ENCODE measurements around the gene SYNGR2. TPM values are rescaled to one million over a fixed set of nuclear protein-coding genes. Genes with fewer than 3 reads are reported as not detected.

SYNGR2 gene
- total and polyA plus RNA-seq, 9 of the 15 experiments (the other 6 are each of a cell fraction or from before 2014, with no cell fraction given) = 1.4 to 173 (median 87.8) TPM

DNA sequence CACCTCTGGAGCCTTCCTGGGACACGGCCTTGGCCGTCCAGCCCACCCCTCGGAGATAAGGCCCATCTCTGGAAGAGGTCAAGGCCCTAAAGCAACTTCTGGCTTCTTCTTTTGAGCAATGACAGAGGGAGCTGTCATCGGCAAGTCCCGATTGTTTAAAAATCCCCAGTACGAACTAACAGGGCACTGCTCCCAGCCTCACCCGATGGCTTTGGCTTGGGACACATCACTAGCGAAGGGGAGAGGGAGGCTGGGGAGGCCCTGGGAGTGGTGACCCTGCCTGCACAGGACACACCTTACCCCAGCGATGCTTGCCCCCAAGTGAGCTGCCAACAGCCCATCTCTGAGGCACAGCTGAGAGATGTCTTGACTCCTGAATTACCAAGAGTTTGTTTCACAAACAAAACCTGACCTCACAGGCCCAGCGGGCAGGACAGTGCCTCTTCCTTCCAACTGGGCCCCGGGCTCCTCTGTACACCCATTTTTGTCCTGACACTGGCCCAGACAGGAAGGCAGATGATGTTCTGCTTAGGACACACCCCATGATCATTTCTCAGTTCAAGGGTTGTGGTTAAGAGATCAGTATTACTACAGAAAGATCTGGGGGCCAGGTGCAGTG lies 4.8 kb downstream of the SYNGR2 start (continued):
- TF ChIP-seq, protein P1, sequence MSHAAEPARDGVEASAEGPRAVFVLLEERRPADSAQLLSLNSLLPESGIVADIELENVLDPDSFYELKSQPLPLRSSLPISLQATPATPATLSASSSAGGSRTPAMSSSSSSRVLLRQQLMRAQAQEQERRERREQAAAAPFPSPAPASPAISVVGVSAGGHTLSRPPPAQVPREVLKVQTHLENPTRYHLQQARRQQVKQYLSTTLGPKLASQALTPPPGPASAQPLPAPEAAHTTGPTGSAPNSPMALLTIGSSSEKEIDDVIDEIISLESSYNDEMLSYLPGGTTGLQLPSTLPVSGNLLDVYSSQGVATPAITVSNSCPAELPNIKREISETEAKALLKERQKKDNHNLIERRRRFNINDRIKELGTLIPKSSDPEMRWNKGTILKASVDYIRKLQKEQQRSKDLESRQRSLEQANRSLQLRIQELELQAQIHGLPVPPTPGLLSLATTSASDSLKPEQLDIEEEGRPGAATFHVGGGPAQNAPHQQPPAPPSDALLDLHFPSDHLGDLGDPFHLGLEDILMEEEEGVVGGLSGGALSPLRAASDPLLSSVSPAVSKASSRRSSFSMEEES (CRISPR knock-in tag; IDR thresholded peaks at IDR 0.05) = no peak
- no peak for TF ChIP-seq ZNF431 (CRISPR knock-in tag; IDR thresholded peaks at IDR 0.05)
- 0 out of 2 replicates have a peak, but pooled peaks have one; percentile 12 for TF ChIP-seq SP1 (CRISPR knock-in tag; IDR thresholded peaks at IDR 0.05)
- TF ChIP-seq MCM2 (IDR thresholded peaks at IDR 0.05; ENCODE audit: low read depth) = no peak
- TF ChIP-seq BRD9 (IDR thresholded peaks at IDR 0.05; ENCODE audit: low read depth, partially characterized antibody) = no peak
- no peak for TF ChIP-seq JUNB (CRISPR knock-in tag; conservative IDR thresholded peaks at IDR 0.05)
- no peak for TF ChIP-seq CREB1 (IDR thresholded peaks at IDR 0.05)
- TF ChIP-seq CREB1 (CRISPR knock-in tag; IDR thresholded peaks at IDR 0.05) = no peak
- no peak for TF ChIP-seq NBN (IDR thresholded peaks at IDR 0.05; ENCODE audit: low read depth)
- no peak for TF ChIP-seq RBM34 (IDR thresholded peaks at IDR 0.05; ENCODE audit: borderline replicate concordance, insufficient read depth, low read length)
- TF ChIP-seq NCOR1 (IDR thresholded peaks at IDR 0.05) = no peak
- TF ChIP-seq ZNF76 (CRISPR knock-in tag; IDR thresholded peaks at IDR 0.05; ENCODE audit: borderline replicate concordance) = no peak
- no peak for TF ChIP-seq ESRRA (IDR thresholded peaks at IDR 0.05; ENCODE audit: borderline replicate concordance, low read depth)
- no peak for TF ChIP-seq ZBTB1 (CRISPR knock-in tag; IDR thresholded peaks at IDR 0.05; ENCODE audit: borderline replicate concordance, low read depth)
- no peak for TF ChIP-seq SIN3B (IDR thresholded peaks at IDR 0.05; ENCODE audit: low read depth)
- no peak for TF ChIP-seq LARP7 (IDR thresholded peaks at IDR 0.05)
- no peak for TF ChIP-seq GTF2E2 (tag; IDR thresholded peaks at IDR 0.05)
- no peak for TF ChIP-seq BRCA1 (IDR thresholded peaks at IDR 0.05)
- no peak for TF ChIP-seq BRCA1 (CRISPR knock-in tag; IDR thresholded peaks at IDR 0.05)
- TF ChIP-seq ZSCAN32 (CRISPR knock-in tag; IDR thresholded peaks at IDR 0.05) = no peak
- TF ChIP-seq CXXC5 (CRISPR knock-in tag; IDR thresholded peaks at IDR 0.05) = no peak
- TF ChIP-seq, protein P2, sequence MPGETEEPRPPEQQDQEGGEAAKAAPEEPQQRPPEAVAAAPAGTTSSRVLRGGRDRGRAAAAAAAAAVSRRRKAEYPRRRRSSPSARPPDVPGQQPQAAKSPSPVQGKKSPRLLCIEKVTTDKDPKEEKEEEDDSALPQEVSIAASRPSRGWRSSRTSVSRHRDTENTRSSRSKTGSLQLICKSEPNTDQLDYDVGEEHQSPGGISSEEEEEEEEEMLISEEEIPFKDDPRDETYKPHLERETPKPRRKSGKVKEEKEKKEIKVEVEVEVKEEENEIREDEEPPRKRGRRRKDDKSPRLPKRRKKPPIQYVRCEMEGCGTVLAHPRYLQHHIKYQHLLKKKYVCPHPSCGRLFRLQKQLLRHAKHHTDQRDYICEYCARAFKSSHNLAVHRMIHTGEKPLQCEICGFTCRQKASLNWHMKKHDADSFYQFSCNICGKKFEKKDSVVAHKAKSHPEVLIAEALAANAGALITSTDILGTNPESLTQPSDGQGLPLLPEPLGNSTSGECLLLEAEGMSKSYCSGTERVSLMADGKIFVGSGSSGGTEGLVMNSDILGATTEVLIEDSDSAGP (CRISPR knock-in tag; IDR thresholded peaks at IDR 0.05) = no peak
- TF ChIP-seq ZNF561 (CRISPR knock-in tag; conservative IDR thresholded peaks at IDR 0.05) = no peak

Measured in K562 (cell line).